Body of pancreas (tissue), 4 donors: ENCODE results near the gene BLZF1. TPM values are rescaled to one million over a fixed set of nuclear protein-coding genes. Genes with fewer than 3 reads are reported as not detected.

ENCODE experiments used
- ATAC-seq: fragments of 150-250 bp; one replicate; pipeline ENCODE4 v1.9.1; 2016
- DNase-seq, 4 donors: peaks; one replicate each; pipeline ENCODE4 v3.0.0-alpha.2; 2019
- H3K27ac ChIP-seq, 4 donors: fragments of 200-600 bp; sonication (generic); 1 replicate in 3 of 4; 2 replicates in 1 of 4; pipeline versions ENCODE4 v1.5.1 to v1.6.1; 2016 to 2019; ENCODE audit warnings: mild to moderate bottlenecking in 1 of 4, mixed read lengths in 1 of 4, moderate library complexity in 1 of 4
- H3K27me3 ChIP-seq, 2 donors: fragments of 200-600 bp; sonication (generic); one replicate each; pipeline ENCODE4 v1.6.0; 2016; ENCODE audit warnings: mild to moderate bottlenecking in 1 of 2
- H3K36me3 ChIP-seq, 2 donors: fragments of 200-600 bp; sonication (generic); replicated peaks in 1 of 2; 2 replicates each; pipeline ENCODE4 v1.5.1; 2016; ENCODE audit warnings: low read depth in 2 of 2; ENCODE audit not compliant: insufficient read depth in 1 of 2
- H3K4me1 ChIP-seq: fragments of 200-600 bp; sonication (generic); one replicate; pipeline ENCODE4 v1.6.0; 2016
- H3K4me3 ChIP-seq, 2 donors: fragments of 200-600 bp; sonication (generic); 1 replicate in 1 of 2; 2 replicates in 1 of 2; pipeline ENCODE4 v1.5.1; 2016 to 2019
- H3K9me3 ChIP-seq, 3 donors: fragments of 200-600 bp; sonication (generic); 1 replicate in 2 of 3; 2 replicates in 1 of 3; pipeline ENCODE4 v1.5.1; 2016
- POLR2A ChIP-seq, 3 donors: fragments of 450-650 bp; IDR thresholded peaks; one replicate each; pipeline ENCODE4 v1.6.1; 2016; ENCODE audit warnings: antibody characterized with exemption in 3 of 3, mild to moderate bottlenecking in 2 of 3
- WGBS, 2 donors: methylation state at CpG; one replicate each; pipeline ENCODE4 v1.1.5; 2017; 5-methylcytosine and 5-hydroxymethylcytosine counted together
- intact Hi-C: fragments of 100-400 bp; cut with DNase I; formaldehyde crosslinking; loops from one replicate; pipeline ENCODE4 v1.15.1; 2023
- total RNA-seq, 2 donors: library from RNA; depleted of rRNA; stranded (reverse); fragments of >200 nt; gene quantifications; one replicate each; pipeline ENCODE4 v1.1.0, GENCODE V29; 2016
- TF ChIP-seq, protein P1 (sequence below), 7 experiments: fragments of 450-650 bp in 4 of 7; fragments of 200-600 bp in 3 of 7; sonication (generic) in 3 of 7; IDR thresholded peaks; one replicate each; pipeline ENCODE4 v1.5.1; 2016 to 2019; ENCODE audit warnings: antibody characterized with exemption in 7 of 7

Gene BLZF1
- total RNA-seq, 2 donors from 2014 or later, result 11.5 to 15.0 TPM

- Histone ChIP-seq H3K4me1 (peaks cover 4% of the 10 kb centered on the region), H3K9me3 (no peaks in the 10 kb centered on the region), H3K4me3 (no peak overlapping the region), H3K27ac (no peak overlapping the region), H3K36me3 (no peaks in the 10 kb centered on the region), H3K27me3 (no peaks in the 10 kb centered on the region)
- ATAC-seq (no peak), DNase-seq (no peak)
- WGBS, 2 donors, result 82 to 88% methylated on average over 1 of the region's 1 CpG
- no peak for TF ChIP-seq POLR2A (IDR thresholded peaks at IDR 0.05)
- TF ChIP-seq, protein P1, sequence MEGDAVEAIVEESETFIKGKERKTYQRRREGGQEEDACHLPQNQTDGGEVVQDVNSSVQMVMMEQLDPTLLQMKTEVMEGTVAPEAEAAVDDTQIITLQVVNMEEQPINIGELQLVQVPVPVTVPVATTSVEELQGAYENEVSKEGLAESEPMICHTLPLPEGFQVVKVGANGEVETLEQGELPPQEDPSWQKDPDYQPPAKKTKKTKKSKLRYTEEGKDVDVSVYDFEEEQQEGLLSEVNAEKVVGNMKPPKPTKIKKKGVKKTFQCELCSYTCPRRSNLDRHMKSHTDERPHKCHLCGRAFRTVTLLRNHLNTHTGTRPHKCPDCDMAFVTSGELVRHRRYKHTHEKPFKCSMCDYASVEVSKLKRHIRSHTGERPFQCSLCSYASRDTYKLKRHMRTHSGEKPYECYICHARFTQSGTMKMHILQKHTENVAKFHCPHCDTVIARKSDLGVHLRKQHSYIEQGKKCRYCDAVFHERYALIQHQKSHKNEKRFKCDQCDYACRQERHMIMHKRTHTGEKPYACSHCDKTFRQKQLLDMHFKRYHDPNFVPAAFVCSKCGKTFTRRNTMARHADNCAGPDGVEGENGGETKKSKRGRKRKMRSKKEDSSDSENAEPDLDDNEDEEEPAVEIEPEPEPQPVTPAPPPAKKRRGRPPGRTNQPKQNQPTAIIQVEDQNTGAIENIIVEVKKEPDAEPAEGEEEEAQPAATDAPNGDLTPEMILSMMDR (IDR thresholded peaks at IDR 0.05), result no peak
- intact Hi-C loops, result no loop called here
These were observed 42.9 kb upstream of the BLZF1 start for GRCh38 chr1:169325117-169325516.

DNA sequence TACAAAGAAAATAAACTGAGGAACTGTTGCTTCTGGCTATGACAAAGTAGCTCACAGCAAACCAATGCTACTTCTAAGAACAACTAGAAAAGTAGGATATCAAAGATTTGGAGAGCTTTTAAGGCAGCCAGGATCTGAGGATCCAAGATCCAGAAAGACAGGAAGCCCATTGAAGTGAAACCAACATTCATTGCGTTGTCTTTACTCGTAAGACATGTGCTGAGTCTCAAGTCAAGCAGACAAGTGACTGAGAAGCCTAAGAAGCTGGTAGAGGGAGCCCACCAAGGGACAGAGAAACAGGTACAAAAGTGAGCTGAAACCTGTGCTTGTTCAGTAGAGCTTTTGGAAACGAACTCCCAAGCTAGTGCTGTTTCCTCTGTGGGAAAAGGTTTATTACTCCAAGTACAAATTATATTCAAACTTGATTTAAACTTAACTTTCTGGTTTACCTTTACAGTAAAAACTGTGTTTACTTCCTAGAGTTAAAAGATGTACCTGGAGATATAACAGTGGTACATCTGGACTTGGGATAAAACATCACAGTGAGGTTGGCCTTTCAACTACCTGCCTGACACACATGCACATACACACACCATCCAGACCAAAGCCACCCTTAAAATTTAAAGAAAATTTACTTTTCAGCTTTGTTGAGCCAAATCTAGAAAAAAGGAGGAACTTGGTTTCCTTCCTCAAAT is 41.6 kb upstream of the BLZF1 start:
- H3K4me1 ChIP-seq, result peaks cover 4% of the 10 kb centered on the region
- H3K4me3 ChIP-seq, result no peak overlapping the region
- 83 to 88% methylated on average over 3 of the region's 3 CpGs for WGBS, 2 donors
- intact Hi-C loops, result no loop called here
- DNase-seq, result no peak
- TF ChIP-seq POLR2A (IDR thresholded peaks at IDR 0.05), result no peak
- TF ChIP-seq, protein P1 (IDR thresholded peaks at IDR 0.05), result no peak
- H3K36me3 ChIP-seq, result no peaks in the 10 kb centered on the region
- H3K27ac ChIP-seq, result no peak overlapping the region
- no peaks in the 10 kb centered on the region for H3K27me3 ChIP-seq
- no peak for ATAC-seq
- H3K9me3 ChIP-seq, result no peaks in the 10 kb centered on the region

- DNase-seq, result no peak
- H3K27ac ChIP-seq, result no peak overlapping the region
- H3K4me1 ChIP-seq, result peaks cover 4% of the 10 kb centered on the region
- intact Hi-C loops, result no loop called here
- no peaks in the 10 kb centered on the region for H3K27me3 ChIP-seq
- no peak overlapping the region for H3K4me3 ChIP-seq
- ATAC-seq, result no peak
- H3K9me3 ChIP-seq, result no peaks in the 10 kb centered on the region
- H3K36me3 ChIP-seq, result no peaks in the 10 kb centered on the region
- TF ChIP-seq POLR2A (IDR thresholded peaks at IDR 0.05), result no peak
- TF ChIP-seq, protein P1 (IDR thresholded peaks at IDR 0.05), result no peak
These were observed 41.1 kb upstream of the BLZF1 start for GRCh38 chr1:169326956-169327268.

GRCh38 chr1:169327875-169328274 is 40.1 kb upstream of the BLZF1 start:
- ATAC-seq (no peak), DNase-seq (no peak)
- Histone ChIP-seq H3K27ac (no peak overlapping the region), H3K9me3 (no peaks in the 10 kb centered on the region), H3K27me3 (no peaks in the 10 kb centered on the region), H3K36me3 (no peaks in the 10 kb centered on the region), H3K4me3 (no peak overlapping the region), H3K4me1 (peaks cover 4% of the 10 kb centered on the region)
- TF ChIP-seq, protein P1 (IDR thresholded peaks at IDR 0.05), result no peak
- no peak for TF ChIP-seq POLR2A (IDR thresholded peaks at IDR 0.05)
- intact Hi-C loops, result no loop called here
- WGBS, 2 donors, result 72 to 78% methylated on average over 2 of the region's 2 CpGs

GRCh38 chr1:169329383-169329782 is 38.6 kb upstream of the BLZF1 start:
- no peak for TF ChIP-seq POLR2A (IDR thresholded peaks at IDR 0.05)
- TF ChIP-seq, protein P1 (IDR thresholded peaks at IDR 0.05), result no peak
- 96 to 97% methylated on average over 1 of the region's 1 CpG for WGBS, 2 donors
- intact Hi-C loops, result no loop called here
- Histone ChIP-seq H3K36me3 (no peaks in the 10 kb centered on the region), H3K27me3 (no peaks in the 10 kb centered on the region), H3K4me3 (no peak overlapping the region), H3K9me3 (no peaks in the 10 kb centered on the region), H3K4me1 (peaks cover 4% of the 10 kb centered on the region), H3K27ac (no peak overlapping the region)
- DNase-seq (no peak), ATAC-seq (no peak)
